ENCODE data around the gene F10.

DNA sequence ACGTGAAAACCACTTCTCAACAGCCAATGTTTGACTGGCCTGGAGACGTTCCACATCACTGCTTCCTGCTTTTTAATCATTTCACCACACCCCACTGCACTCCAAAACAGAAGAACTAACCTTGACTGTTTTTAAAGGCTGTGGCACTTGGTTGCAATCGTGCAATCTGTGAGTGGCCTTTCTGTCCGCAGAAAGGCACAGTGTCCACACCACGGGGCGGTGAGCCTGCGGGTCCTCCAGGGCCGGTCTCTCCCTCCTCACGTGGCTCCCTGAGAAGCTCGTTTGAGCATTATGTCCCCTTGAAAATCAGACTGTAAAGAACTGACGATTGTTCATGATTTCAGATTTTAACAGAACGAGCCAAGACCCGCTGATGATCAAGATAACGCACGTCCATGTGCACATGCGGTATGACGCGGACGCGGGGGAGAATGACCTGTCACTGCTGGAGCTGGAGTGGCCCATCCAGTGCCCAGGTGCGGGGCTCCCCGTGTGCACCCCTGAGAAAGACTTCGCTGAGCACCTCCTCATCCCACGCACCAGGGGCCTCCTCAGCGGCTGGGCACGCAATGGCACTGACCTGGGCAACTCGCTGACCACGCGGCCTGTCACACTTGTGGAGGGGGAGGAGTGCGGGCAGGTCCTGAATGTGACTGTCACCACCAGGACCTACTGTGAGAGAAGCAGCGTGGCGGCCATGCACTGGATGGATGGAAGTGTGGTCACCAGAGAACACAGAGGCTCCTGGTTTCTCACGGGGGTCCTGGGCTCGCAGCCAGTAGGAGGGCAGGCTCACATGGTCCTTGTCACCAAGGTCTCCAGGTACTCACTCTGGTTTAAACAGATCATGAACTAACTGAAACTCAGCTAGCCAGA is 48.9 kb downstream of the F10 start:
- TF ChIP-seq RFX5 (IDR thresholded peaks at IDR 0.05; ENCODE audit: low read length): no peak
- TF ChIP-seq POLR2AphosphoS5 (IDR thresholded peaks at IDR 0.05; ENCODE audit: low read depth, low read length): no peak
- no peak for TF ChIP-seq REST (IDR thresholded peaks at IDR 0.05; ENCODE audit: low read depth, low read length)
- TF ChIP-seq GABPA (IDR thresholded peaks at IDR 0.05; ENCODE audit: low read depth): no peak
- no peak for TF ChIP-seq GATA2 (CRISPR knock-in tag; IDR thresholded peaks at IDR 0.05)
- TF ChIP-seq, protein P1, sequence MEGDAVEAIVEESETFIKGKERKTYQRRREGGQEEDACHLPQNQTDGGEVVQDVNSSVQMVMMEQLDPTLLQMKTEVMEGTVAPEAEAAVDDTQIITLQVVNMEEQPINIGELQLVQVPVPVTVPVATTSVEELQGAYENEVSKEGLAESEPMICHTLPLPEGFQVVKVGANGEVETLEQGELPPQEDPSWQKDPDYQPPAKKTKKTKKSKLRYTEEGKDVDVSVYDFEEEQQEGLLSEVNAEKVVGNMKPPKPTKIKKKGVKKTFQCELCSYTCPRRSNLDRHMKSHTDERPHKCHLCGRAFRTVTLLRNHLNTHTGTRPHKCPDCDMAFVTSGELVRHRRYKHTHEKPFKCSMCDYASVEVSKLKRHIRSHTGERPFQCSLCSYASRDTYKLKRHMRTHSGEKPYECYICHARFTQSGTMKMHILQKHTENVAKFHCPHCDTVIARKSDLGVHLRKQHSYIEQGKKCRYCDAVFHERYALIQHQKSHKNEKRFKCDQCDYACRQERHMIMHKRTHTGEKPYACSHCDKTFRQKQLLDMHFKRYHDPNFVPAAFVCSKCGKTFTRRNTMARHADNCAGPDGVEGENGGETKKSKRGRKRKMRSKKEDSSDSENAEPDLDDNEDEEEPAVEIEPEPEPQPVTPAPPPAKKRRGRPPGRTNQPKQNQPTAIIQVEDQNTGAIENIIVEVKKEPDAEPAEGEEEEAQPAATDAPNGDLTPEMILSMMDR (IDR thresholded peaks at IDR 0.05): no peak
- TF ChIP-seq, protein P2, sequence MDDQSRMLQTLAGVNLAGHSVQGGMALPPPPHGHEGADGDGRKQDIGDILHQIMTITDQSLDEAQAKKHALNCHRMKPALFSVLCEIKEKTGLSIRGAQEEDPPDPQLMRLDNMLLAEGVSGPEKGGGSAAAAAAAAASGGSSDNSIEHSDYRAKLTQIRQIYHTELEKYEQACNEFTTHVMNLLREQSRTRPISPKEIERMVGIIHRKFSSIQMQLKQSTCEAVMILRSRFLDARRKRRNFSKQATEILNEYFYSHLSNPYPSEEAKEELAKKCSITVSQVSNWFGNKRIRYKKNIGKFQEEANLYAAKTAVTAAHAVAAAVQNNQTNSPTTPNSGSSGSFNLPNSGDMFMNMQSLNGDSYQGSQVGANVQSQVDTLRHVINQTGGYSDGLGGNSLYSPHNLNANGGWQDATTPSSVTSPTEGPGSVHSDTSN (IDR thresholded peaks at IDR 0.05): no peak
- TF ChIP-seq TAF1 (IDR thresholded peaks at IDR 0.05; ENCODE audit: borderline replicate concordance, low read depth, low read length): no peak
- TF ChIP-seq, protein P3, sequence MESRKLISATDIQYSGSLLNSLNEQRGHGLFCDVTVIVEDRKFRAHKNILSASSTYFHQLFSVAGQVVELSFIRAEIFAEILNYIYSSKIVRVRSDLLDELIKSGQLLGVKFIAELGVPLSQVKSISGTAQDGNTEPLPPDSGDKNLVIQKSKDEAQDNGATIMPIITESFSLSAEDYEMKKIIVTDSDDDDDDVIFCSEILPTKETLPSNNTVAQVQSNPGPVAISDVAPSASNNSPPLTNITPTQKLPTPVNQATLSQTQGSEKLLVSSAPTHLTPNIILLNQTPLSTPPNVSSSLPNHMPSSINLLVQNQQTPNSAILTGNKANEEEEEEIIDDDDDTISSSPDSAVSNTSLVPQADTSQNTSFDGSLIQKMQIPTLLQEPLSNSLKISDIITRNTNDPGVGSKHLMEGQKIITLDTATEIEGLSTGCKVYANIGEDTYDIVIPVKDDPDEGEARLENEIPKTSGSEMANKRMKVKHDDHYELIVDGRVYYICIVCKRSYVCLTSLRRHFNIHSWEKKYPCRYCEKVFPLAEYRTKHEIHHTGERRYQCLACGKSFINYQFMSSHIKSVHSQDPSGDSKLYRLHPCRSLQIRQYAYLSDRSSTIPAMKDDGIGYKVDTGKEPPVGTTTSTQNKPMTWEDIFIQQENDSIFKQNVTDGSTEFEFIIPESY (IDR thresholded peaks at IDR 0.05; ENCODE audit: borderline replicate concordance, low read depth): no peak
- TF ChIP-seq, protein P4, sequence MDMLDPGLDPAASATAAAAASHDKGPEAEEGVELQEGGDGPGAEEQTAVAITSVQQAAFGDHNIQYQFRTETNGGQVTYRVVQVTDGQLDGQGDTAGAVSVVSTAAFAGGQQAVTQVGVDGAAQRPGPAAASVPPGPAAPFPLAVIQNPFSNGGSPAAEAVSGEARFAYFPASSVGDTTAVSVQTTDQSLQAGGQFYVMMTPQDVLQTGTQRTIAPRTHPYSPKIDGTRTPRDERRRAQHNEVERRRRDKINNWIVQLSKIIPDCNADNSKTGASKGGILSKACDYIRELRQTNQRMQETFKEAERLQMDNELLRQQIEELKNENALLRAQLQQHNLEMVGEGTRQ (IDR thresholded peaks at IDR 0.05; ENCODE audit: borderline replicate concordance, low read depth, low read length): no peak
- no peak for TF ChIP-seq CHD2 (IDR thresholded peaks at IDR 0.05; ENCODE audit: low read length, partially characterized antibody)
